Body of pancreas (tissue), 4 donors: ENCODE measurements around the gene FREM1. TPM values are rescaled to one million over a fixed set of nuclear protein-coding genes. Genes with fewer than 3 reads are reported as not detected.

Experiments
- ATAC-seq: fragments of 150-250 bp; one replicate; pipeline ENCODE4 v1.9.1; 2016
- DNase-seq, 4 donors: peaks; one replicate each; pipeline ENCODE4 v3.0.0-alpha.2; 2019
- H3K27ac ChIP-seq, 4 donors: fragments of 200-600 bp; sonication (generic); 1 replicate in 3 of 4; 2 replicates in 1 of 4; pipeline versions ENCODE4 v1.5.1 to v1.6.1; 2016 to 2019; ENCODE audit warnings: mild to moderate bottlenecking in 1 of 4, mixed read lengths in 1 of 4, moderate library complexity in 1 of 4
- H3K27me3 ChIP-seq, 2 donors: fragments of 200-600 bp; sonication (generic); one replicate each; pipeline ENCODE4 v1.6.0; 2016; ENCODE audit warnings: mild to moderate bottlenecking in 1 of 2
- H3K36me3 ChIP-seq, 2 donors: fragments of 200-600 bp; sonication (generic); replicated peaks in 1 of 2; 2 replicates each; pipeline ENCODE4 v1.5.1; 2016; ENCODE audit warnings: low read depth in 2 of 2; ENCODE audit not compliant: insufficient read depth in 1 of 2
- H3K4me1 ChIP-seq: fragments of 200-600 bp; sonication (generic); one replicate; pipeline ENCODE4 v1.6.0; 2016
- H3K4me3 ChIP-seq, 2 donors: fragments of 200-600 bp; sonication (generic); 1 replicate in 1 of 2; 2 replicates in 1 of 2; pipeline ENCODE4 v1.5.1; 2016 to 2019
- H3K9me3 ChIP-seq, 3 donors: fragments of 200-600 bp; sonication (generic); 1 replicate in 2 of 3; 2 replicates in 1 of 3; pipeline ENCODE4 v1.5.1; 2016
- CTCF ChIP-seq, 7 experiments: fragments of 450-650 bp in 4 of 7; fragments of 200-600 bp in 3 of 7; sonication (generic) in 3 of 7; IDR thresholded peaks; one replicate each; pipeline ENCODE4 v1.5.1; 2016 to 2019; ENCODE audit warnings: antibody characterized with exemption in 7 of 7
- POLR2A ChIP-seq, 3 donors: fragments of 450-650 bp; IDR thresholded peaks; one replicate each; pipeline ENCODE4 v1.6.1; 2016; ENCODE audit warnings: antibody characterized with exemption in 3 of 3, mild to moderate bottlenecking in 2 of 3
- WGBS, 2 donors: methylation state at CpG; one replicate each; pipeline ENCODE4 v1.1.5; 2017; 5-methylcytosine and 5-hydroxymethylcytosine counted together
- intact Hi-C: fragments of 100-400 bp; cut with DNase I; formaldehyde crosslinking; loops from one replicate; pipeline ENCODE4 v1.15.1; 2023
- total RNA-seq, 2 donors: library from RNA; depleted of rRNA; stranded (reverse); fragments of >200 nt; gene quantifications; one replicate each; pipeline ENCODE4 v1.1.0, GENCODE V29; 2016

The FREM1 gene
- total RNA-seq, 2 donors from 2014 or later, result 9.1 to 19.1 TPM

DNA sequence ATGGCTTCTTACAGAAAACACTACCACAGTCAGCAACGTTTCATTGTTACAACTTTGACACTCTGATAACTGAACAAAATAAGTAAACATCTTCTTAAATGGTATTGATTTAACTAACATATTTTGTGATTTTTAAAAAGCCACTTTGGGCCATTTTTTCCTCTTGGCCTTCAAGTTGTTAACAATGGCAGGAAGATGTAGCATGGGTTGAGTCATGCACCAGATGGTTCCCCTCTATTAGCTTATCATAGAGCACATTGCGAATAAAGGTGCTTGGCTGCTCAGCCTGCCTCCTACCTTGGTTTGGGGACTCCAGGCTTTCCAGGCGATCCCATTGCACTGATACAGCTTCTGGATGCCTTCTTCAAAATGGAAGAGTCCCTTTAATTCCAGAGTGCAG, 163.6 kb downstream of the FREM1 start:
- ATAC-seq (no peak), DNase-seq (no peak)
- TF ChIP-seq POLR2A (IDR thresholded peaks at IDR 0.05) (no peak), CTCF (IDR thresholded peaks at IDR 0.05) (no peak)
- Histone ChIP-seq H3K9me3 (no peaks in the 10 kb centered on the region), H3K27ac (no peak overlapping the region), H3K4me1 (no peaks in the 10 kb centered on the region), H3K27me3 (no peaks in the 10 kb centered on the region), H3K4me3 (no peak overlapping the region), H3K36me3 (peaks cover 0 to 2% of the 10 kb centered on the region in 2 donors)
- 88% methylated on average over 3 of the region's 3 CpGs for WGBS, 2 donors
- intact Hi-C loops, result no loop called here

- WGBS, 2 donors, result 94 to 96% methylated on average over 1 of the region's 1 CpG
- no peak overlapping the region for H3K27ac ChIP-seq
- intact Hi-C loops, result no loop called here
- DNase-seq, result no peak
- no peak for ATAC-seq
- no peaks in the 10 kb centered on the region for H3K9me3 ChIP-seq
- H3K4me1 ChIP-seq, result no peaks in the 10 kb centered on the region
- TF ChIP-seq POLR2A (IDR thresholded peaks at IDR 0.05), result no peak
- TF ChIP-seq CTCF (IDR thresholded peaks at IDR 0.05), result no peak
- H3K4me3 ChIP-seq, result no peak overlapping the region
- H3K36me3 ChIP-seq, result peaks cover 0 to 2% of the 10 kb centered on the region in 2 donors
- no peaks in the 10 kb centered on the region for H3K27me3 ChIP-seq
These were observed 165.5 kb downstream of the FREM1 start for GRCh38 chr9:14744768-14745167.

DNA sequence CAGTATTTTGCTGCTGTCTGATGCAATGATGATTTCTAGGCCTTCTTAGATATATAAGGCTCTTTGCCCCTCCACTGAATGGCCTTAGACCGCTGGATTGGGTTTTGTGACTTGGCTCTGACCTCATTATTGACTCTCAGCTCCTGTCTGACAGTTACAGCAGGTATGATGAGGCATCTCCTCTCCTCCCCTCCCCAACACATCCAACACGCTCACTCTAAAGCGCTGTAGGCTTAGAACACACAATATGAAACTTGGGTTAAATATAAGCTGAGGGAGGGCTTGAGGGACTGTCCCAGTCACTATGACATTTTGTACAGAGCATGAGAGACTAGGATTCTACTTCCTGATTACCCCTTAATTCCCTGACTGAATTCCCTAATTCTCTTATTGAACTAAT, 168.9 kb downstream of the FREM1 start:
- H3K36me3 ChIP-seq, result peaks cover 0 to 2% of the 10 kb centered on the region in 2 donors
- ATAC-seq, result no peak
- H3K4me3 ChIP-seq, result no peak overlapping the region
- 85 to 96% methylated on average over 3 of the region's 3 CpGs for WGBS, 2 donors
- TF ChIP-seq POLR2A (IDR thresholded peaks at IDR 0.05) (no peak), CTCF (IDR thresholded peaks at IDR 0.05) (no peak)
- no peak for DNase-seq
- H3K4me1 ChIP-seq, result no peaks in the 10 kb centered on the region
- H3K27ac ChIP-seq, result no peak overlapping the region
- no peaks in the 10 kb centered on the region for H3K27me3 ChIP-seq
- no peaks in the 10 kb centered on the region for H3K9me3 ChIP-seq
- intact Hi-C loops, result no loop called here

DNA sequence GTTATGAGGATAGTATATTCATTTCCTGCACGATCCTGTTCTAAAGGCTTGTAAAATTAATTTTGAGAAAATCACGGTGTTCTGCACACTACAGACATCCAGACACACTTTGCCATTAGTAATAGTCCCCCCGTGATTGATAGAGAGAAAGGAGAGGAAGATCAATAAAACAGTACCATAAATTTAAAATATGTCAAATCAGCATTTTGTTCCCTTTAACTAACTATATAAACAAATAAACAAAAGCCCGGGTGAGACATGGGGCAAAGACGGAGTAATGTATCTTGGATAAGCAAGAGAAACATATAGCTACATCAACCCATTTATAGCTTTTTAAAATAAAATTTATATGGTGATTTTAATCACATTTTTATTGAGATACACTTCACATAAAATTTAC, 177.1 kb downstream of the FREM1 start:
- Histone ChIP-seq H3K27ac (no peak overlapping the region), H3K4me1 (no peaks in the 10 kb centered on the region), H3K36me3 (peaks cover 0 to 2% of the 10 kb centered on the region in 2 donors), H3K4me3 (no peak overlapping the region), H3K9me3 (no peaks in the 10 kb centered on the region), H3K27me3 (no peaks in the 10 kb centered on the region)
- TF ChIP-seq CTCF (IDR thresholded peaks at IDR 0.05) (no peak), POLR2A (IDR thresholded peaks at IDR 0.05) (no peak)
- DNase-seq (no peak), ATAC-seq (no peak)
- intact Hi-C loops, result no loop called here
- 84 to 91% methylated on average over 5 of the region's 5 CpGs for WGBS, 2 donors

DNA sequence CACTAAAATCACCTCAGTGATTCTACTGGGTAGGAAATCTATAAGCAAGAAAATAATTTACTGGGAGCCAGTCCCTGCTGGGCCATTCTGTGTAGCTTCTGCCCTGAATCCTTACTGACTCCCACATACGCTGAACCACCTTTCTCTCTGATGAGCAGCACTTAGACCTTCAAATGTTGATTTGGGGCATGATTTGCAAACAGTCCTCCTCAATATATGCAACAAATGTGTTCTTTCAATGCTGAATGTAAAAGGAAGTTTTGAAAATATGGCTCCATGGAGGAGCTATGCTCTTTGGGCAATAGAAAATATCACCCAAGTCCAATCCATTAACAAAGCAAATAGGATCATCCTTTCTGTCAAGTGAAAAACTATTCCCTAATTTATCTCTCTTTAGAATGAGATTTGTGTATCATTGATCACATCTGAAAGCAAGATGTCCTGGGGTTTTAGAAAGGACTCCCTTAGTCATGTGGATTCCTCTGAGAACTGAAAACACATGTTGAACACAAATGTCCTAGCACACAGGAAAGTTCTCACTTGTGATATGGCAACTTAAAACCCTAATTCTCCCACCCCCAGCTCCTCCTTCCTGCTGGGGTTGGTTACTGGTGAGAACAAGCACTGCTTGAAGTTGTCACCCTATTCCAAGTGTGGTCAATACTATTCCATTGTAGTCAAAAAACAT, 178.8 kb downstream of the FREM1 start:
- H3K27ac ChIP-seq, result no peak overlapping the region
- 96 to 100% methylated on average over 1 of the region's 1 CpG for WGBS, 2 donors

More for the DNA sequence above, 178.8 kb downstream of the FREM1 start:
- DNase-seq (no peak), ATAC-seq (no peak)
- no peaks in the 10 kb centered on the region for H3K4me1 ChIP-seq
- H3K27me3 ChIP-seq, result no peaks in the 10 kb centered on the region
- H3K4me3 ChIP-seq, result no peak overlapping the region
- peaks cover 0 to 1% of the 10 kb centered on the region in 2 donors for H3K36me3 ChIP-seq
- H3K9me3 ChIP-seq, result no peaks in the 10 kb centered on the region
- TF ChIP-seq POLR2A (IDR thresholded peaks at IDR 0.05) (no peak), CTCF (IDR thresholded peaks at IDR 0.05) (no peak)
- intact Hi-C loops, result no loop called here
